ENCODE data around the gene IDH3A. TPM values are rescaled to one million over a fixed set of nuclear protein-coding genes. Genes with fewer than 3 reads are reported as not detected.

IDH3A gene
- total RNA-seq, 1 donor from 2014 or later, result 71.6 TPM

DNA sequence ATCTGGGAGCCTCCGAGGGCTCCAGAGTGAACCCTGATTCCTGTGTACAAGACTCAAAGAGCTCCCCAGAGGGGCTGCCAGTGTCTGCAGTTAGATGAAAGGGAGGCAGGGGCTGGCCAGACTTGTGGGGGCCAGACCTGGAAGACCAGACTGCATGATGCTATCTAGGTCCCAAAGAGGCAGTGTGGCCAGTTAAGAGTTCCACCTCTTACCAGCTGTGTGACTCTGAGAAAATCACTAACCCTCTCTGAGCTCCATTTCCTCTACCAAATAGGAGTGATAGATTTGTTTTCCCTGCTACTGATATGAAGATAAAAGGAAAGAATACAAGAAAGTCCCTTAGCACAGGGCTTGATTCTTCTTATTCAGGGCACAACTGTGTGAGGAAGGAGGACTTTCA lies 56.2 kb downstream of the IDH3A start:
- DNase-seq, result no peak
- intact Hi-C loops (cut with DNase I), result no loop called here

DNA sequence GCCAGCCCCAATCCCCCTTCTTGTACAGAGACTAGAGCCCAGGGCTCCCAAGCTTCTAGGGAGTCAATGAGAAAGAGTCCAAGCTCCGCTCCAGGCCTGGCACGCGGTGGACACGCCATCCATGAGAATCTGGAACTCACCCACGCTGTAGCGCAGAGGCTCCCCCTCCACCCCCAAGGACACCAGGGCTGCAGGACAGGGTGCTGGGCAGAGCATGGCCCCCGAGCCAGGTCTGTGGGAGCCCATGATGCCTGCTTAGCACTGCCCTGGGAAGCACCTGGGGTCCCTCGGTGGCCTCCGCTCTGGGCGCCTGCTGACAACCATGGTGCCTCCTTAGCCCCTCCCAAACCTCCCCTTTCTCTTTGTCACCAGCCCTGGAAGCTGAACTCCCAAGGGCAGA lies 56.7 kb downstream of the IDH3A start:
- TF ChIP-seq, protein P1, sequence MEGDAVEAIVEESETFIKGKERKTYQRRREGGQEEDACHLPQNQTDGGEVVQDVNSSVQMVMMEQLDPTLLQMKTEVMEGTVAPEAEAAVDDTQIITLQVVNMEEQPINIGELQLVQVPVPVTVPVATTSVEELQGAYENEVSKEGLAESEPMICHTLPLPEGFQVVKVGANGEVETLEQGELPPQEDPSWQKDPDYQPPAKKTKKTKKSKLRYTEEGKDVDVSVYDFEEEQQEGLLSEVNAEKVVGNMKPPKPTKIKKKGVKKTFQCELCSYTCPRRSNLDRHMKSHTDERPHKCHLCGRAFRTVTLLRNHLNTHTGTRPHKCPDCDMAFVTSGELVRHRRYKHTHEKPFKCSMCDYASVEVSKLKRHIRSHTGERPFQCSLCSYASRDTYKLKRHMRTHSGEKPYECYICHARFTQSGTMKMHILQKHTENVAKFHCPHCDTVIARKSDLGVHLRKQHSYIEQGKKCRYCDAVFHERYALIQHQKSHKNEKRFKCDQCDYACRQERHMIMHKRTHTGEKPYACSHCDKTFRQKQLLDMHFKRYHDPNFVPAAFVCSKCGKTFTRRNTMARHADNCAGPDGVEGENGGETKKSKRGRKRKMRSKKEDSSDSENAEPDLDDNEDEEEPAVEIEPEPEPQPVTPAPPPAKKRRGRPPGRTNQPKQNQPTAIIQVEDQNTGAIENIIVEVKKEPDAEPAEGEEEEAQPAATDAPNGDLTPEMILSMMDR (IDR thresholded peaks at IDR 0.05), result no peak
- Histone ChIP-seq H3K36me3 (no peaks in the 10 kb centered on the region), H3K4me3 (no peak overlapping the region), H3K4me1 (no peaks in the 10 kb centered on the region), H3K9me3 (no peaks in the 10 kb centered on the region), H3K27ac (no peak overlapping the region), H3K27me3 (no peaks in the 10 kb centered on the region)
- DNase-seq (no peak), ATAC-seq (no peak)
- intact Hi-C loops (cut with DNase I), result no loop called here

More for the DNA sequence above, 56.2 kb downstream of the IDH3A start:
- H3K4me1 ChIP-seq, result no peaks in the 10 kb centered on the region
- TF ChIP-seq, protein P1 (IDR thresholded peaks at IDR 0.05), result no peak
- no peak overlapping the region for H3K4me3 ChIP-seq
- no peaks in the 10 kb centered on the region for H3K9me3 ChIP-seq
- ATAC-seq, result no peak
- H3K27me3 ChIP-seq, result no peaks in the 10 kb centered on the region
- no peaks in the 10 kb centered on the region for H3K36me3 ChIP-seq
- no peak overlapping the region for H3K27ac ChIP-seq

DNA sequence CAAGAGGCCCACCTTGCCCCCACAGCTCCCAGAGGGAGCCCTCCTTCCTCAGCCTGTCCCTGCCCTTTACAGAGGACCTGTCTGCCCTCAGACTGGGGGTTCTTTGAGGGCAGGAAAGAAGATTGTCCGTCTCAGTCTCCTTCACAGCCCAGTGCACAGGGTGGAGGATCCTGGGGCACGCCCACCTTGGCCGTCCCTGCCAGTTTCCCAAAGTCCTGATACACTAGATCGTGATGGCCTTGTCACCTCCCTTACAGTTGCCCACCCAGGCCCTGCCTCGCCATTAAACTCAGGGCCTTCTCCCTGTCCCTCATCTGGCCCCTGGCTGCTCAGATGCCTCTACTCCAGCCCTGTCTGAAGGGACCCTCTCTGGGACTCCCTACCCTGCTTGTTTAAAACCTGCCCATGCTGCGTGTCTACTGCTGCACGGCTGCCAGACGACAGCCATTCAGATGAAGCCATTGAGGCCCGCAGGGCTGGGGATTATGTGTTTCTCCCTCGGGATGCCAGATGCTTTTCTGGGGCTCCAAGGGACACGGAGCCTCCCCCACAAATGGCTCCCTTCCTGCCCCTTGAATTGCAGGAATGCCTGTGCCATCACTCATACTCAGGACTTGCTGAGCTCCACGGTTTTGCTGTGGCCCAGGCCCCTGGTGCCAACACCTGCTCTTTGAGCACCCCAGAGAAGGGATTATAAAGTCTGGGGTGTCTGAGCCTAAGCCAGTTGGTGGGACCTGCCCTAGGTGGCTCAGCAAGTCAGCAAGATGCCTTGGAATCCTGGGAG lies 57.4 kb downstream of the IDH3A start:
- intact Hi-C loops (cut with DNase I), result no loop called here
- TF ChIP-seq, protein P1 (IDR thresholded peaks at IDR 0.05), result no peak
- no peaks in the 10 kb centered on the region for H3K9me3 ChIP-seq
- H3K27ac ChIP-seq, result no peak overlapping the region
- no peaks in the 10 kb centered on the region for H3K4me1 ChIP-seq
- no peaks in the 10 kb centered on the region for H3K36me3 ChIP-seq
- DNase-seq (no peak), ATAC-seq (no peak)
- H3K27me3 ChIP-seq, result no peaks in the 10 kb centered on the region
- no peak overlapping the region for H3K4me3 ChIP-seq

DNA sequence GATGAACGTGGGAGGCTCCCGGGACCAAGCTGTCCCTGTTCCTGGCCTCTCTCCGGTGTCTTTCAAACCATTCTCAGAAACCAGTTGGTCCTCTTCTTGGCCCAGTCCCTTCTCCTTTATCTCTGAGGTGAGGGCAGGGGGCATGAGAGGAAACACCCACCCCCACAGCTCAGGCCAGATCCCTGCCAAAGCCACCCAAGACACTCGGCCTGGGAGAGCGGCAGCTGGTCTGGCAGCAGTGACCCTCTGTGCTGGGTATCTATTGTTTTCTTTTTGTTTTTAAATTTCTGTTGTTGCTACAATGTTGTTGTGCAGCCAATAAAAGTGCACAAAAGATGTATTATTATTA lies 57.9 kb downstream of the IDH3A start:
- Histone ChIP-seq H3K36me3 (no peaks in the 10 kb centered on the region), H3K27me3 (no peaks in the 10 kb centered on the region), H3K4me3 (no peak overlapping the region), H3K4me1 (no peaks in the 10 kb centered on the region), H3K9me3 (no peaks in the 10 kb centered on the region), H3K27ac (no peak overlapping the region)
- TF ChIP-seq, protein P1 (IDR thresholded peaks at IDR 0.05), result no peak
- intact Hi-C loops (cut with DNase I), result no loop called here
- DNase-seq, result no peak
- no peak for ATAC-seq

DNA sequence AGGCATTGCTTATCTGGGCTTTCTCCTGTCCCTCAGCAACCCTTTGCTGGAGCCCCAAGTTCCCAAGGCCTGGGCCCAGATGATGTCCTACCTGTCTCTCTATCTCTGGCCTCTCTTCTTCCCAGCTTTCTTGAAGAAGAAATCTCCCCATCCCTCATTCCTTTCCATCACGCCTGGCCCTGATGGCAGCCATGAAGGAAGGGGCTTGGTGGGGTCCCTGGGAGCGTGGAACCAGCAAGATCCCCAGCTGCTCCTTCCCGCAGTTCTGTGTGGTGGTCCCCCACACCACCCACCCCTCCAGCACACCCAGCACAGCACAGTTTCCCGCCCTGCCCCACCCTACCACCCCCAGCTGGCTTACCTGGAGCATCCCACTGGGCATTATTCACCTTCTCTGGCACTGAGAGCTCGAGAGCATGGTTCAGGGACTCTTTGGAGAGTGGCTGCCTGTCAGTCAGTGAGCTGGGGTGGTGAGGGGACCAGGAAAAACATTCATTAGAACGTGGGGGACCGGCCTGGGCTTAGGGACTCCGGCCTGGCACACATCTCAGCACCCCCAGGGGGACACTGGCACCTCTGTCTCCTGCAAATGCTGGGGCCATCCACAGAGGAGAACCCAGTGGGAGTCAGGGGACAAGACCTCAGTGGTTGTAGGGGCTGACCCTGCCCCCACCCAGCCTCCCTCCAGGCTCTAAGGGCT lies 58.6 kb downstream of the IDH3A start:
- ATAC-seq (no peak), DNase-seq (no peak)
- H3K27ac ChIP-seq, result no peak overlapping the region
- TF ChIP-seq, protein P1 (IDR thresholded peaks at IDR 0.05), result no peak
- H3K4me3 ChIP-seq, result no peak overlapping the region
- H3K4me1 ChIP-seq, result no peaks in the 10 kb centered on the region
- no peaks in the 10 kb centered on the region for H3K27me3 ChIP-seq
- no peaks in the 10 kb centered on the region for H3K36me3 ChIP-seq
- H3K9me3 ChIP-seq, result no peaks in the 10 kb centered on the region
- intact Hi-C loops (cut with DNase I), result no loop called here
